Left lung (tissue), 10 donors: ENCODE data around the gene NDUFAF7. TPM values are rescaled to one million over a fixed set of nuclear protein-coding genes. Genes with fewer than 3 reads are reported as not detected.
A peak's percentile ranks its signal among the peaks of the same experiment; 100 is the strongest.
"Not testable (repeated sequence)": the region's sequence is repeated elsewhere in the genome, so short reads cannot be mapped to it uniquely, and the experiment has no call there.

Experiments used
- ATAC-seq: fragments of 200-7000 bp; cut with Tn5 transposase; one replicate; pipeline ENCODE4 v1.9.1; 2020; ENCODE audit warnings: moderate library complexity
- DNase-seq, 4 donors: peaks; one replicate each; pipeline ENCODE4 v3.0.0-alpha.2; 2013 to 2020
- H3K27ac ChIP-seq, 2 donors: fragments of 200-600 bp; sonication (generic) in 1 of 2; one replicate each; pipeline versions ENCODE4 v1.5.0 to v1.8.0; 2020 to 2021
- H3K27me3 ChIP-seq, 2 donors: fragments of 200-600 bp; sonication (generic) in 1 of 2; one replicate each; pipeline versions ENCODE4 v1.5.0 to v1.8.0; 2020 to 2021
- H3K36me3 ChIP-seq, 2 donors: fragments of 200-600 bp; sonication (generic) in 1 of 2; one replicate each; pipeline versions ENCODE4 v1.5.0 to v1.8.0; 2020 to 2021
- H3K4me1 ChIP-seq, 2 donors: fragments of 200-600 bp; one replicate each; pipeline ENCODE4 v1.8.0; 2021
- H3K4me3 ChIP-seq, 2 donors: fragments of 200-600 bp; sonication (generic) in 1 of 2; one replicate each; pipeline versions ENCODE4 v1.5.0 to v1.8.0; 2020 to 2021; ENCODE audit warnings: mild to moderate bottlenecking in 1 of 2
- H3K9me3 ChIP-seq, 2 donors: fragments of 200-600 bp; sonication (generic) in 1 of 2; one replicate each; pipeline versions ENCODE4 v1.5.0 to v1.8.0; 2020 to 2021
- intact Hi-C, 2 donors: fragments of 100-400 bp; cut with DNase I; formaldehyde crosslinking; loops; one replicate each; pipeline versions ENCODE4 v1.11.2 to v1.14.2; 2022
- polyA plus RNA-seq, 6 donors: library from polyadenylated mRNA; unstranded; fragments of 120-200 nt; gene quantifications; one replicate each; pipeline ENCODE4 v1.2.1, GENCODE V29; 2013; ENCODE audit not compliant: insufficient read length in 6 of 6
- total RNA-seq, 2 donors: library from RNA; stranded (reverse); fragmentation: NEBNext Ultra II Directional; extraction: Animal tissue kit (Norgen Biotek cat#: 25700); gene quantifications; one replicate each; pipeline ENCODE4 v1.2.1, GENCODE V29; 2021
- TF ChIP-seq, protein P1 (sequence below), 2 donors: fragments of 200-600 bp; sonication (generic) in 1 of 2; IDR thresholded peaks; one replicate each; pipeline versions ENCODE4 v1.5.0 to v1.8.0; 2021; ENCODE audit warnings: antibody characterized with exemption in 2 of 2
- donor health status: DM: no; HTN: yes; CAD: no.
- donor health status: DM: no; HTN: no; CAD: no.

The NDUFAF7 gene
- total and polyA plus RNA-seq, 8 donors: 12.3 to 41.8 (median 31.0) TPM

GRCh38 chr2:37223131-37223530, 8.3 kb upstream of the NDUFAF7 start:
- no peak for ATAC-seq
- intact Hi-C loops: no loop called here
- Histone ChIP-seq H3K27me3 (no peaks in the 10 kb centered on the region), H3K9me3 (no peaks in the 10 kb centered on the region), H3K4me3 (no peak overlapping the region), H3K27ac (no peak overlapping the region), H3K4me1 (peaks cover 4 to 27% of the 10 kb centered on the region in 2 donors), H3K36me3 (peaks cover 5 to 78% of the 10 kb centered on the region in 2 donors)
- DNase-seq: no peak
- TF ChIP-seq, protein P1, sequence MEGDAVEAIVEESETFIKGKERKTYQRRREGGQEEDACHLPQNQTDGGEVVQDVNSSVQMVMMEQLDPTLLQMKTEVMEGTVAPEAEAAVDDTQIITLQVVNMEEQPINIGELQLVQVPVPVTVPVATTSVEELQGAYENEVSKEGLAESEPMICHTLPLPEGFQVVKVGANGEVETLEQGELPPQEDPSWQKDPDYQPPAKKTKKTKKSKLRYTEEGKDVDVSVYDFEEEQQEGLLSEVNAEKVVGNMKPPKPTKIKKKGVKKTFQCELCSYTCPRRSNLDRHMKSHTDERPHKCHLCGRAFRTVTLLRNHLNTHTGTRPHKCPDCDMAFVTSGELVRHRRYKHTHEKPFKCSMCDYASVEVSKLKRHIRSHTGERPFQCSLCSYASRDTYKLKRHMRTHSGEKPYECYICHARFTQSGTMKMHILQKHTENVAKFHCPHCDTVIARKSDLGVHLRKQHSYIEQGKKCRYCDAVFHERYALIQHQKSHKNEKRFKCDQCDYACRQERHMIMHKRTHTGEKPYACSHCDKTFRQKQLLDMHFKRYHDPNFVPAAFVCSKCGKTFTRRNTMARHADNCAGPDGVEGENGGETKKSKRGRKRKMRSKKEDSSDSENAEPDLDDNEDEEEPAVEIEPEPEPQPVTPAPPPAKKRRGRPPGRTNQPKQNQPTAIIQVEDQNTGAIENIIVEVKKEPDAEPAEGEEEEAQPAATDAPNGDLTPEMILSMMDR (IDR thresholded peaks at IDR 0.05): no peak

GRCh38 chr2:37224063-37224462, 7.4 kb upstream of the NDUFAF7 start:
- Histone ChIP-seq H3K27me3 (no peaks in the 10 kb centered on the region), H3K4me3 (no peak overlapping the region), H3K4me1 (peaks cover 4 to 35% of the 10 kb centered on the region in 2 donors), H3K27ac (no peak overlapping the region), H3K36me3 (peaks cover 5 to 75% of the 10 kb centered on the region in 2 donors), H3K9me3 (no peaks in the 10 kb centered on the region)
- ATAC-seq: no peak
- TF ChIP-seq, protein P1 (IDR thresholded peaks at IDR 0.05): no peak
- intact Hi-C loops: no loop called here
- no peak for DNase-seq

DNA sequence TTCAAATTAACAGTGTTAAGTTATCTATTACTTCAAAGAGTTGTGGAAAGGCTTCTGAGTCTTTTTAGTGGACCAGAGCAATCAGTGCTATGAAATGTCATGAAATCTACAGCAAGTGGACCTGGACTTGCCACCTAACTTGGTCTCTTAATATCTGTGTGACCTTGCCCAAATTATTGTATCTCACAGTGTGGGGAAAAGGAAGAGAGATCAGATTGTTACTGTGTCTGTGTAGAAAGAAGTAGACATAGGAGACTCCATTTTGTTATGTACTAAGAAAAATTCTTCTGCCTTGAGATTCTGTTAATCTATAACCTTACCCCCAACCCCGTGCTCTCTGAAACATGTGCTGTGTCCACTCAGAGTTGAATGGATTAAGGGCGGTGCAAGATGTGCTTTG, 6.3 kb upstream of the NDUFAF7 start:
- H3K27ac ChIP-seq, H3K9me3 ChIP-seq, ATAC-seq, H3K27me3 ChIP-seq, H3K4me3 ChIP-seq, intact Hi-C loops, DNase-seq: not testable (repeated sequence)
- H3K36me3 ChIP-seq: peaks cover 5 to 64% of the 10 kb centered on the region in 2 donors
- H3K4me1 ChIP-seq: peaks cover 12 to 45% of the 10 kb centered on the region in 2 donors

GRCh38 chr2:37226863-37227262, 4.6 kb upstream of the NDUFAF7 start:
- intact Hi-C loops: no loop called here
- TF ChIP-seq, protein P1 (IDR thresholded peaks at IDR 0.05): no peak

DNA sequence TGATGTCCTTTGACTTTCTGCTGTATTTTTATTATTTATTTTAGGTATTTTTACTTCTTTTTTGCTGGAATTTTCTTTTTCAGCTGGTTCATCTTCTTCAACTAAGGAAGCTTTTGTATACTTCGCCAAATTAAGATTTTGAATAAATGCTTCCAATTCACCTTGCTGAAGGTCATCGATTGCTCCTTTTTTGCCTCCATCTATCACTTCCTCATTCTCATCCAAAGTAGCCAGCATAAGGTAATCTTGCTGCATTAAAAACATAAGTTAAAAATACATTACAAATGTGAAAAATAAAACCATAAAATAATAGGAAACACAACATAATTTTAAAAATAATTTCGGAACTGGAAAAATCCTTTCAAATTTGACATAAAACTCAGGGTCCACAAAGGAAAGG, 2.7 kb upstream of the NDUFAF7 start:
- Histone ChIP-seq H3K27ac (no peak overlapping the region), H3K4me3 (no peak overlapping the region), H3K27me3 (no peaks in the 10 kb centered on the region), H3K4me1 (peaks cover 22 to 67% of the 10 kb centered on the region in 2 donors), H3K9me3 (no peaks in the 10 kb centered on the region), H3K36me3 (peaks cover 0 to 30% of the 10 kb centered on the region in 2 donors)
- ATAC-seq: no peak
- intact Hi-C loops: no loop called here
- DNase-seq: no peak
- TF ChIP-seq, protein P1 (IDR thresholded peaks at IDR 0.05): no peak

More at GRCh38 chr2:37226863-37227262, 4.6 kb upstream of the NDUFAF7 start:
- Histone ChIP-seq H3K4me3 (no peak overlapping the region), H3K27ac (no peak overlapping the region), H3K9me3 (no peaks in the 10 kb centered on the region), H3K4me1 (peaks cover 14 to 52% of the 10 kb centered on the region in 2 donors), H3K27me3 (no peaks in the 10 kb centered on the region), H3K36me3 (peaks cover 0 to 48% of the 10 kb centered on the region in 2 donors)
- ATAC-seq (no peak), DNase-seq (no peak)

GRCh38 chr2:37230581-37230980, 877 bp upstream of the NDUFAF7 start:
- H3K9me3 ChIP-seq: no peaks in the 10 kb centered on the region
- H3K4me3 ChIP-seq: peak overlapping the region; percentile 65 to 78
- H3K27me3 ChIP-seq: no peaks in the 10 kb centered on the region
- DNase-seq: peak in 2 of 4 donors; percentile 3 to 10
- peak overlapping the region; percentile 91 to 92 for H3K27ac ChIP-seq
- TF ChIP-seq, protein P1 (IDR thresholded peaks at IDR 0.05): no peak
- intact Hi-C loops: no loop called here
- ATAC-seq: peak; percentile 3
- H3K36me3 ChIP-seq: peaks cover 0 to 33% of the 10 kb centered on the region in 2 donors
- H3K4me1 ChIP-seq: peaks cover 18 to 61% of the 10 kb centered on the region in 2 donors
